GM23248 (cell line): ENCODE results near the gene C10orf105.

ENCODE experiments used
- EZH2 ChIP-seq: fragments of 200-600 bp; sonication (generic); IDR thresholded peaks from 2 replicates; pipeline ENCODE4 v1.6.1; 2018; ENCODE audit warnings: antibody characterized with exemption, mild to moderate bottlenecking; ENCODE audit not compliant: insufficient read depth, poor library complexity, severe bottlenecking
- EZH2phosphoT487 ChIP-seq: fragments of 200-600 bp; sonication (generic); IDR thresholded peaks from 2 replicates; pipeline ENCODE4 v1.6.1; 2018; ENCODE audit warnings: antibody characterized with exemption, moderate library complexity, mild to moderate bottlenecking, low read depth; ENCODE audit not compliant: insufficient read depth

- TF ChIP-seq EZH2 (no peak), EZH2phosphoT487 (no peak)
Observed at GRCh38 chr10:71765906-71766716, 46.5 kb upstream of the C10orf105 start.
